ENCODE data around the gene DAAM2.

The DAAM2 gene

DNA sequence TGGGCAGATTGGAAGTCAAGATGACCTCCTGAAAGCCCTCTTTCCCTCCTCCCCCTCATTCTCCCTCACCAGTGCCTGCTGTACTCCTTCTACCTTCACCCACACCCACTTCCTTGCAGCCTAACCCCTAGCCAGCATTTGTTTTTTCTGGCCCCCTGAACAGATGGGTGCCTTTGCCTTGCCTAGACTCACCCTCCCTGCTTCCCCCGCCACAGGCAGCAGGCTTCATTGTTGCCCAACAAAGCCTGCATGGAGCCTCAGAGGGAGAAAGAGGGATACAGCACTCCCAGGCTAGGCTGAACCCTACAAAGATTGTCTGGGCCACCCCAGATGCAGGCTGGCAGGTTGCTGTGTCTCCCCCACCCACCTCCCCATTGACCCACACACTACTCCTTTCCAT is 139.4 kb downstream of the DAAM2 start:
- no peak for DNase-seq (ENCODE audit: low read depth in 2 of 2)

DNA sequence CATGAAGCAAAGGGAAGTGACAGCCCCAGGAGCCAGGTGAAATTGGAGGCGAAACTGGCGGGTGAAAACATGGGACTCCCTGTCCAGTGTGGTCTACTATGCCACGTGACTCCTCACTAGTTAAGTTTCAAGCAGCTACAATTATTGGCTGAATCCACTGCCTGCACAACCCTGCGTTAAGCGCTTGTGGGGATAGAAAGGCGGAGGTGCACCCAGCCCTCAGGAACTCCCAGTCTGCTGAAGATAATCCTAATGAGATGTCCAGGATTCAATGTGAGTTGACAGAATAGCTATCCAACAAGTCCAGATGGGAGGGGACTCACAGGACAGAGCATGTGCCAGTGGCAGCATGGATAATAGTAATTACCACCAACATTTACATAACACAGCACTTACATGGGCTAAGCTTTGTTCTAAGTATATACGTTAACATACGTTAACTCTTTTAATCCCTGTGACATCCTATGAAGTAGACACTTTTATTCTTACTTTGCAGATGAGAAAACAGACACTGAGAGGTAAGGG is 140.3 kb downstream of the DAAM2 start:
- DNase-seq (ENCODE audit: low read depth in 2 of 2): no peak

DNA sequence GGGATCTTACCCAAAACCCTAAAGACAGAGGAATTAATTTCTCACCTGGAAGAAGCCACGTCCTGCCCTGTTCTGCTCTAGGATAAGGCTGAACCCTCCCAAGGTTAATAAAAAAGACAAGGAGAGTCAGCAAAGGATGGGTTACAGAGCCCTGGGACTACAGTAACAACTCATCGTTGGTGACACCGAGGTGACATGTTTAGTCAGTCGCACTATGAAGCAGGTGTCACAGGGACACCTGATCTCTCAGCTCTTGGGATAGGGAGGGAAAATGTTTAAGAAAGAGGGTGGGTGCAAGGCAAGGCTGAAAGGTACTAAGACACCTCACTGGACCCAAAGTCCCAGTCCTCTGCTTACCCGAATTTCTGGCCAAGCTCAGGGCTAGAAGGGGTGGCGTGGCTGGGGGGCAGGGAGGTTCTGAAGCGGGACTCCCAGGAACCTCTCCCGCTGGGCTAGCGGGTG is 141.5 kb downstream of the DAAM2 start:
- DNase-seq (ENCODE audit: low read depth in 2 of 2): no peak

GRCh38 chr6:39934131-39934757 is 142.1 kb downstream of the DAAM2 start, which contains the start of gene MOCS1:
MOCS1 (minus strand) TSS chr6:39934462; CDS start chr6:39934417, 45 bp downstream.
- DNase-seq (ENCODE audit: low read depth in 2 of 2): peak; percentile 14 to 46

GRCh38 chr6:39935241-39935640 is 143.1 kb downstream of the DAAM2 start:
- no peak for DNase-seq (ENCODE audit: low read depth in 2 of 2)

DNA sequence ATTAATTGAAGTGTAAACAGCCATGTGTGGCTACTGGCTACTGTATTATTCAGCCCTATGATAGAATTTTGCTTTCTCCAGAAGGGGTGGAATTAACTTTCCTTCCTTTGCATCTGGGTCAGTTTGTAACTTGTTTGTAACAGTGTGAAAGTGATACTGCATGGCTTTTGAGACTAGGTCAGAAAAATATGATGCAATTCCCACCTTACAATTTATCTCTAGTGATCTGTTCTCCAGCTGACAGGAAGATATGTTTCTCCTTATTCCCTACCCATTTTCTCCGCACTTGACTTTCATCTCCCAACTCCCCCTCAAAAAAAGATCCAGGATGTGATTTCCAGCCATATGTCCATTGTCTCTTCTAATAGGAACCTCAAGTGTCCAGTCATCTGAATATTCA is 144.7 kb downstream of the DAAM2 start:
- no peak for DNase-seq (ENCODE audit: low read depth in 2 of 2)

DNA sequence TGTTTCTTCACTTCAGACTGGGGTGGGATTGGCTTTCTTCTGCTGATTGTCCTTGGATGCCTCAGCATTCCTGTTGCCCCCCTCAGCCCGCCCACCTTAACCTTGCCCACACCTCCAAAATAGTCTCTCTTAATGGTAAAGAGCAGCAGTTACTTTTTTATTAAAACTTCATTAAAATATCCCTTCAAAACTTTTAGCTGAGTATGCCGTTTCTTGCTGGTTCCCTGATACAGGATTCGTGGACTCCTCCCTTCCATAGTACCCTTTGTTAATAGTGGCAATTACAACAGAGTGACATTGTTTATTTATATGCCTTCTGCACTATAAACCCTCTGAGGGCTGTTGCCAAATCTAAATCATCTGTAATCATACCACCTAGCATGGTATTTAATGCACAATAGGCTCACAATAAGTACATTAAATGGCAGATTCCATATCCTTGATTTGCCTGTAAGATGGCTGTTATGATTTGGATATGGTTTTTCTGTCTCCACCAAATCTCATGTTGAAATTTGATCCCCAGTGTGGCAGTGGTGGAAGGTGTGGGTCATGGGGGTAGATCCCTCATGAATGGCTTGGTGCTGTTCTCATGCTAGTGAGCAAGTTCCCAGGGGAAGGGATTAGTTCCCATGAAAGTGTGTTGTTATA is 145.6 kb downstream of the DAAM2 start:
- no peak for DNase-seq (ENCODE audit: low read depth in 2 of 2)

GRCh38 chr6:39938773-39939654 is 146.8 kb downstream of the DAAM2 start:
- no peak for DNase-seq (ENCODE audit: low read depth in 2 of 2)

GRCh38 chr6:39941138-39941537 is 149.0 kb downstream of the DAAM2 start:
- DNase-seq (ENCODE audit: low read depth in 2 of 2): no peak

DNA sequence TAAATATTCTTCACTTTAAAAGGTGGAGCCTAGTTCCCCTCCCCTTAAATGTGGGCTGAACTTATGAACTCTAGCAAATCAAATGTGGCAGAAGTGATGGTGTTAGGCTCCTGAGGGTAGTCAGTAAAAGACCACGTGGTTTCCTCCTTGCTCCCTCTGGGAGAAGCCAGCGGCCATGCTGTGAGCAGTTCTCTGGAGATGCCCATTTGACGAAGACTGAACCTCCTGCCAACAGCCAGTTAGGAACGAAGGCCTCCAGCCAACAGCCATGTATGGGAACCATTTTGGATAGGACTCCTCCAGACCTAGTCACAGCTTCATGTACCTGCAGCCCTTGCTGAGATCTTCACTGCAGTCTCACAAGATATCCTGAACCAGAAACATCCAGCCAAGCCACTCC is 149.6 kb downstream of the DAAM2 start:
- no peak for DNase-seq (ENCODE audit: low read depth in 2 of 2)

DNA sequence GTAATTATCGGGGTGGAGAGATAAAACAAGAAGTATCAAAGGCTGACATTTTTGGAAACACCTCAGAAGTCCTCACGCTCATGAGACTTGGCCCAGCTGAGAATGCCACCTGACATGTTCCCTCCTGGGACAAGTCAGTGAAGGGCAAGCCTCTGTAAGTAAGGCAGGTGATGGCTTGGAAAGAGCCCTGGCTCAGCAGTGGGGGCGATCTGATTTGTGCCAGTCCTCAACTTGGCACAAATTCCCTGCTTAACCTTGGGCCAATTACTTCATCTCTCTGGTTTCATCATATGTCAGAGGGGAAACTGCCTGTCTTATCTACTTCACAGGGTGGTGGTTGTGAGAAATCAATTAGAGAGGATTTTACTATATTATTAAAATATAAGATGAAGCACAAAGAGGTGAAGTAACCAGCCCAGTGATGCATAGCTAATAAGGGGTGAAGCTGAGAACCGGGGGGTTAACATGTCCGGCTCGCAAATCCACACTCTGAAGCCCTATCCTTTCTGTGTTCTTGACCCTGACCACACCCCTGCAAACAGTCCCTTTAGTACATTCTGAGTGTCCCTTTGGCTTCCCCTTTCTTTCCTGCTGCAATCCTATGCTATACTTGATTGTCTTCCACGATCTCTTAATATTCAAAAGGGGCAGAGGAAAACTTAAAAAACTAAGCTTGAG is 150.9 kb downstream of the DAAM2 start:
- DNase-seq (ENCODE audit: low read depth in 2 of 2): no peak

GRCh38 chr6:39945626-39946025 is 153.4 kb downstream of the DAAM2 start:
- no peak for DNase-seq (ENCODE audit: low read depth in 2 of 2)

- DNase-seq (ENCODE audit: low read depth in 2 of 2): no peak
Measured at GRCh38 chr6:39947611-39948068, 155.5 kb downstream of the DAAM2 start.

DNA sequence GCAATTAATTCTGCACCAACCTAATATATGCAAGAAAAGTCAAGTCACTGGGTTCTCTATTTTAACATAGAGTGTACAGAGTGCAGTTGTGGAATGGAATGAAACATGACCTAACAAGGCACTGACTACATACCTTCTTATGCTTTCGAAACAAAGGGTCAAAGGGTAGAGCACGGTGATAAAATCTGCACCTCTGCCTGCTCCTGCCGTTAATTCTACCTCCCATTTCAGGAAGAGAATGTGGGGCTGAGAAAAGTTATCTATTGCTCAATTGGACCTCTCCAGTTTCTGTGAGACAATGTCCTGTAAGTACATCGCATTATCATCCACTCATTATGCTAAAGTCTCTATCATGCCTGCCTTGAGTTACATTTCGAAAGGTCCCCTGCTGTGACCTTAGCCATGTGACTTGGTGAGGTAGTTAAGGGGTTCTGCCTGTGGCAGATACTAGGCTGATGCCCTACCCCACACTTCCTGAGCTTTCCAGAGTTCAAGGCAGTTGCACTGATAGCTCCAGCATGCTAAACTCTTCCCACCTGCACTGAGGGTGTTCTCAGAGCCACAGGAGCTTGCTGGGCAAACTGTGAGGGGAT is 156.1 kb downstream of the DAAM2 start:
- no peak for DNase-seq (ENCODE audit: low read depth in 2 of 2)

GRCh38 chr6:39950125-39950720 is 158.0 kb downstream of the DAAM2 start:
- DNase-seq (ENCODE audit: low read depth in 2 of 2): no peak

DNA sequence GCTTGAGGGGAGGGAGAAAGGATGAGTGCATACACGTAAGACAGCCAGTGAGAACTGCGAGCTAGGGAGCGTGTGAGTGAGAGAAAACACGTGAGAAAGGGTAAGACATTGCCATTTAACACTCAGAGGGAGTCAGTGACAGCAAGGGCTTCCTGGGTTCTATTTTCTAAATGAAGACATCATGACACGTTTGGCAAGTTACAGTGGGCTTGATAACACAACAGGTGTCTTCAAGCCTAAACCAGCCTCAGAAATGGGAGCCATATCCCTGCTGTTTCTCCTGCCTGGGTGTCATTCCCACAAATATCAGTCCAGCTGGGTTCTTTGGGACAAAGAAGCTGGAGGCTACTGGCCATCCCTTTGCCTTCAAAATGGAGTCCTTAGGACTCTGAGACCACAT is 159.0 kb downstream of the DAAM2 start:
- no peak for DNase-seq (ENCODE audit: low read depth in 2 of 2)

- DNase-seq (ENCODE audit: low read depth in 2 of 2): no peak
Measured at GRCh38 chr6:39951716-39952115, 159.5 kb downstream of the DAAM2 start.

GRCh38 chr6:39952167-39952566 is 160.0 kb downstream of the DAAM2 start:
- no peak for DNase-seq (ENCODE audit: low read depth in 2 of 2)

DNA sequence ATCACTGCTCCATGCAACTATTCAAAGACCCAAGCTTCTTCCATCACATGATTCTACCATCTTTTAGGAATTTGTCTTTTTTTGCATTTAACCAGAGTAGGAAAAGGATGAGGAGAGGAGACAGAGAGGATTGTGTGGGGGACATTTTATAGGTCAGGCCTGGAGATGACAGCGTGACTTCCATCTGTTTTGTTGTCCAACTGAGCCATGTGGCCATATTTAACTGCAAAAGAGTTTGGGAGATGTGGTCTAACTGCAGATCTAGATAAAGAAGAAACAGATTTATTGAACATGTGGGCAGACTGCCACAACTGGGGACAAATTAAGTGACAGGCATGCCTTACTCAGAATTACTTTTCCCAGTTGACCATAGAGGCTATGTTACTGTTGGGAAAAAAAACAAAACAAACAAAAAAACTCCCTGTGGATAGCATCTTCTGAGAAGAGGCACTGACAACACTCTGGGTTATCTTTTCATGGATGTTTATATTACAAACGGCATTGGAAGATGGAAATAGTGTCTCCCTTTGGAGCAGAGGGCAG is 161.0 kb downstream of the DAAM2 start:
- DNase-seq (ENCODE audit: low read depth in 2 of 2): no peak

All from stimulated activated CD4-positive, alpha-beta T cell treated with anti-CD3 and anti-CD28 coated beads, Interleukin-12 subunit alpha, Interleukin-12 subunit beta, amount 100 ng/mL, for 24 hours (primary cell).